ENCODE results near the gene TEX51.

Gene TEX51

GRCh38 chr2:126858436-126858835, 40.3 kb upstream of the TEX51 start:
- WGBS, 2 experiments, result 86 to 88% methylated on average over 3 of the region's 3 CpGs
- no peak overlapping the region for H3K27ac ChIP-seq (ENCODE audit: insufficient read depth, low read depth, low read length, poor library complexity, severe bottlenecking)
- H3K9me3 ChIP-seq (ENCODE audit: control insufficient read depth, low read length), result no peaks in the 10 kb centered on the region
- H3K4me3 ChIP-seq (ENCODE audit: insufficient read depth, low read depth, low read length), result no peak overlapping the region
- H3K36me3 ChIP-seq (ENCODE audit: control insufficient read depth, insufficient read depth, low read length), result no peaks in the 10 kb centered on the region
- no peaks in the 10 kb centered on the region for H3K27me3 ChIP-seq (ENCODE audit: control insufficient read depth, insufficient read depth, low read length, poor library complexity, severe bottlenecking)
- H3K4me1 ChIP-seq (ENCODE audit: control insufficient read depth, insufficient read depth, low read length), result peaks cover 12% of the 10 kb centered on the region

DNA sequence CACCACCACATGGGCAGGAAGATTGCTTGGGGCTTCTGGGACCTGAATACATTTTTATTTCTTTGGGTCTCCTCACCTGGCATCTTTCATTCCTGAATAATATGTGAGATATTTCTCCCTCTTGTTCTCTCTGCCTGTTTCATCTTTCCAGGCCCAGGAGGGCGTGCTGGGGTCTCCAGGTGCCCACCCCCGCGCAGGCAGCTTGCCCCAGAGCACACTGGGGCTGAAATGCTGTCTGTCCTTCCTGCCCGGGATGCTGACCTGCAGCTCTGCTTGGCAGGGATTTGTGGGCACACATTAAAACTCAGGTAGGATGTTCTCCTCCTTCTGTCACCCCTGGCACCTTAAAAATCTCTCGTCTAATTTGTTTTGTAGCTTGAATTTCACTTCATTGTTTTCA, 39.7 kb upstream of the TEX51 start:
- 69 to 71% methylated on average over 5 of the region's 5 CpGs for whole genome bisulfite sequencing, 2 experiments
- peaks cover 12% of the 10 kb centered on the region for H3K4me1 ChIP-seq (ENCODE audit: control insufficient read depth, insufficient read depth, low read length)
- H3K9me3 ChIP-seq (ENCODE audit: control insufficient read depth, low read length), result no peaks in the 10 kb centered on the region
- H3K4me3 ChIP-seq (ENCODE audit: insufficient read depth, low read depth, low read length), result no peak overlapping the region
- no peaks in the 10 kb centered on the region for H3K36me3 ChIP-seq (ENCODE audit: control insufficient read depth, insufficient read depth, low read length)
- no peak overlapping the region for H3K27ac ChIP-seq (ENCODE audit: insufficient read depth, low read depth, low read length, poor library complexity, severe bottlenecking)
- H3K27me3 ChIP-seq (ENCODE audit: control insufficient read depth, insufficient read depth, low read length, poor library complexity, severe bottlenecking), result no peaks in the 10 kb centered on the region

GRCh38 chr2:126859631-126860030, 39.1 kb upstream of the TEX51 start:
- Histone ChIP-seq H3K27ac (ENCODE audit: insufficient read depth, low read depth, low read length, poor library complexity, severe bottlenecking) (no peak overlapping the region), H3K4me1 (ENCODE audit: control insufficient read depth, insufficient read depth, low read length) (peaks cover 12% of the 10 kb centered on the region), H3K9me3 (ENCODE audit: control insufficient read depth, low read length) (no peaks in the 10 kb centered on the region), H3K27me3 (ENCODE audit: control insufficient read depth, insufficient read depth, low read length, poor library complexity, severe bottlenecking) (no peaks in the 10 kb centered on the region), H3K36me3 (ENCODE audit: control insufficient read depth, insufficient read depth, low read length) (no peaks in the 10 kb centered on the region), H3K4me3 (ENCODE audit: insufficient read depth, low read depth, low read length) (no peak overlapping the region)

DNA sequence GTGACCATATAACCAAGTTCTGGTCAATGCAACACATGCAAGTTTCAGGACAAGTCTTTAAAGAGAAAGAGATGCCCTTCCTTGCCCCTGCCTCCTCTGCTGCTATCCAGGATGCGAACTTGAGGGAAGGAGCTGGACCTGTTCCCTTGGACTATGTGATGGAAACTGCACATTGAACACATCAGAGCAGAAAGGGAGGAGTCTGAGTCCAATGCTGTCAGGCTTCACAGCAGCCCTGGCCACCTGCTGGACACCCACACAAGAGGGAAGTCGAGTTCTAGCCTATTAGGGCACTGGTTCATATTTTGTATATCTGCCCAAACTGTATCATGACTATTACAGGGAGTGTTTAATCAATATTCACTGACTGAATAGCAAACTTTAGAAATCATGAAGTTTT, 38.3 kb upstream of the TEX51 start:
- H3K9me3 ChIP-seq (ENCODE audit: control insufficient read depth, low read length), result no peaks in the 10 kb centered on the region
- H3K4me1 ChIP-seq (ENCODE audit: control insufficient read depth, insufficient read depth, low read length), result peaks cover 12% of the 10 kb centered on the region
- H3K27ac ChIP-seq (ENCODE audit: insufficient read depth, low read depth, low read length, poor library complexity, severe bottlenecking), result no peak overlapping the region
- H3K36me3 ChIP-seq (ENCODE audit: control insufficient read depth, insufficient read depth, low read length), result no peaks in the 10 kb centered on the region
- H3K27me3 ChIP-seq (ENCODE audit: control insufficient read depth, insufficient read depth, low read length, poor library complexity, severe bottlenecking), result no peaks in the 10 kb centered on the region
- 78 to 93% methylated on average over 2 of the region's 2 CpGs for WGBS, 2 experiments
- no peak overlapping the region for H3K4me3 ChIP-seq (ENCODE audit: insufficient read depth, low read depth, low read length)

GRCh38 chr2:126862730-126863129, 36.0 kb upstream of the TEX51 start:
- WGBS, 2 experiments, result 91 to 94% methylated on average over 1 of the region's 1 CpG
- H3K36me3 ChIP-seq (ENCODE audit: control insufficient read depth, insufficient read depth, low read length), result no peaks in the 10 kb centered on the region
- no peaks in the 10 kb centered on the region for H3K27me3 ChIP-seq (ENCODE audit: control insufficient read depth, insufficient read depth, low read length, poor library complexity, severe bottlenecking)
- H3K4me1 ChIP-seq (ENCODE audit: control insufficient read depth, insufficient read depth, low read length), result peaks cover 12% of the 10 kb centered on the region
- no peaks in the 10 kb centered on the region for H3K9me3 ChIP-seq (ENCODE audit: control insufficient read depth, low read length)
- no peak overlapping the region for H3K4me3 ChIP-seq (ENCODE audit: insufficient read depth, low read depth, low read length)
- no peak overlapping the region for H3K27ac ChIP-seq (ENCODE audit: insufficient read depth, low read depth, low read length, poor library complexity, severe bottlenecking)

DNA sequence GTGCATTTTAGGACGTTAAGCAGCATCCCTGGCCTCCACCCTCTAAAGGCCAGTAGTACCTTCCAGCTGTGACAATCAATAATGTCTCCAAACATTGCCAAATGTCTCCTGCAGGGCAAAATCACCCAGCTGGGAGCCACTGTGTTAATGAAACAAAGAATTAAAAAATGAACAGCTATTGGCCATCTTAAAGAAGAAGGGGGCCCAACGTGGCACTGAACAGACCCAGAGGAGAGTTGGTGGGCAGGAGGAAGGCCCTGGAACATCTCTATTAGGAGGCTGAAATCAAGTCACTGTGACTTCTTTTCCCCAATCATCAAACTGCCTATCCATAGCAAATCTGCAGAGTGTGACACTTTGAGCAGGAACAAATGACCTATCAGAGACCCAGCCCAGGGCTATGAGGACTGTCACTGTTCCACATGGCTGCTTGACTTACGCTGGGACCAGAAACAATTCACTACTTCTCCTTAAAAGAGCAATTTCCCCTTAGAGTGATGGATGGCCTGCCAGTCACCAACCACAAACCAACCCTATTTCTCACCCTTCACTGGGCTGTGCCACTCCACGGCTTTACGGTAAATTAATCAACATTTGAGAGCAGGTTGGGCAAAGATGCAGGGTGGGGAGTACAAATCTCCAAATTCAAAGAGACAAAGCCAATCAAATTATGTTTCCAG, 35.2 kb upstream of the TEX51 start:
- peaks cover 8% of the 10 kb centered on the region for H3K4me1 ChIP-seq (ENCODE audit: control insufficient read depth, insufficient read depth, low read length)
- 83 to 87% methylated on average over 5 of the region's 5 CpGs for WGBS, 2 experiments
- H3K27ac ChIP-seq (ENCODE audit: insufficient read depth, low read depth, low read length, poor library complexity, severe bottlenecking), result no peak overlapping the region
- H3K27me3 ChIP-seq (ENCODE audit: control insufficient read depth, insufficient read depth, low read length, poor library complexity, severe bottlenecking), result no peaks in the 10 kb centered on the region
- H3K9me3 ChIP-seq (ENCODE audit: control insufficient read depth, low read length), result no peaks in the 10 kb centered on the region
- H3K4me3 ChIP-seq (ENCODE audit: insufficient read depth, low read depth, low read length), result no peak overlapping the region
- no peaks in the 10 kb centered on the region for H3K36me3 ChIP-seq (ENCODE audit: control insufficient read depth, insufficient read depth, low read length)

GRCh38 chr2:126864861-126865260, 33.8 kb upstream of the TEX51 start:
- 83 to 100% methylated on average over 3 of the region's 3 CpGs for WGBS, 2 experiments

DNA sequence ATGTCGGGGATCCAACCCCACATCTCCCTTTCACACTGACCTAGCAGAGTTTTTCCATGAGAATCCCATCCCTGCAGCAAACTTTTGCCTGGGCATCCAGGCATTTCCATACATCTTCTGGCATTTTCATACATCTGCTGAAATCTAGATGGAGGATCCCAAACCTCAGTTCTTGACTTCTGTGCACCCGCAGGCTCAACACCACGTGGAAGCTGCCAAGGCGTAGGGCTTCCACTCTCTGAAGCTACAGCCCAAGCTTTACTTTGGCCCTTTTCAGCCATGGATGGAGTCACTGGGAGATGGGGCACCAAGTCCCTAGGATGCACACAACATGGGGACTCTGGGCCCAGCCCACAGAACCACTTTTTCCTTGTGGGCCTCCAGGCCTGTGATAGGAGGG, 32.2 kb upstream of the TEX51 start:
- H3K27me3 ChIP-seq (ENCODE audit: control insufficient read depth, insufficient read depth, low read length, poor library complexity, severe bottlenecking), result no peaks in the 10 kb centered on the region
- H3K27ac ChIP-seq (ENCODE audit: insufficient read depth, low read depth, low read length, poor library complexity, severe bottlenecking), result no peak overlapping the region
- peaks cover 6% of the 10 kb centered on the region for H3K4me1 ChIP-seq (ENCODE audit: control insufficient read depth, insufficient read depth, low read length)
- WGBS, 2 experiments, result 90 to 93% methylated on average over 4 of the region's 4 CpGs
- H3K4me3 ChIP-seq (ENCODE audit: insufficient read depth, low read depth, low read length), result no peak overlapping the region
- H3K9me3 ChIP-seq (ENCODE audit: control insufficient read depth, low read length), result no peaks in the 10 kb centered on the region
- no peaks in the 10 kb centered on the region for H3K36me3 ChIP-seq (ENCODE audit: control insufficient read depth, insufficient read depth, low read length)

More at GRCh38 chr2:126864861-126865260, 33.8 kb upstream of the TEX51 start:
- Histone ChIP-seq H3K4me3 (ENCODE audit: insufficient read depth, low read depth, low read length) (no peak overlapping the region), H3K27me3 (ENCODE audit: control insufficient read depth, insufficient read depth, low read length, poor library complexity, severe bottlenecking) (no peaks in the 10 kb centered on the region), H3K9me3 (ENCODE audit: control insufficient read depth, low read length) (no peaks in the 10 kb centered on the region), H3K4me1 (ENCODE audit: control insufficient read depth, insufficient read depth, low read length) (peaks cover 6% of the 10 kb centered on the region), H3K36me3 (ENCODE audit: control insufficient read depth, insufficient read depth, low read length) (no peaks in the 10 kb centered on the region), H3K27ac (ENCODE audit: insufficient read depth, low read depth, low read length, poor library complexity, severe bottlenecking) (no peak overlapping the region)

GRCh38 chr2:126874961-126875360, 23.7 kb upstream of the TEX51 start:
- Histone ChIP-seq H3K27ac (ENCODE audit: insufficient read depth, low read depth, low read length, poor library complexity, severe bottlenecking) (no peak overlapping the region), H3K4me1 (ENCODE audit: control insufficient read depth, insufficient read depth, low read length) (no peaks in the 10 kb centered on the region), H3K4me3 (ENCODE audit: insufficient read depth, low read depth, low read length) (no peak overlapping the region), H3K36me3 (ENCODE audit: control insufficient read depth, insufficient read depth, low read length) (no peaks in the 10 kb centered on the region), H3K9me3 (ENCODE audit: control insufficient read depth, low read length) (no peaks in the 10 kb centered on the region), H3K27me3 (ENCODE audit: control insufficient read depth, insufficient read depth, low read length, poor library complexity, severe bottlenecking) (no peaks in the 10 kb centered on the region)
- WGBS, 2 experiments, result 88 to 91% methylated on average over 3 of the region's 3 CpGs

DNA sequence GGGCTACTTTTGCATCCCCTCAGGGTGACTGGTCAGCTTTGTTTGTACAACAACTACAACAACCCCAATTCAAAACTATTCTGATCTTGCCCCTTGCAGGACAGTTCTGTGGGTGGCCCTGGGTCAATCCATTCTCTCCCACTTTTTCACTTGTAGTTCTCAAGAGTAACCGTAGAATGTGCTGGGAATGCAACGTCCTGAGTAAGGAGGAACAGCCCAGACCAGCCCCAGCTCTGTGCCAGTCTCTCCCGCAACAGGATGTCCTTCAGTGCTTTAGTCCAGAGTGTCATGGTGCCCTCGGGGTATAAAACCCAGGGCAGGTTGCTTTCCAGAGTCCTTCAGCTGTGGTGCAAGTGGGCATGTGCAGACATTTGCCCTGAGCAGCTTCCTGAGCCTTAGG, 22.1 kb upstream of the TEX51 start:
- Histone ChIP-seq H3K36me3 (ENCODE audit: control insufficient read depth, insufficient read depth, low read length) (no peaks in the 10 kb centered on the region), H3K4me3 (ENCODE audit: insufficient read depth, low read depth, low read length) (no peak overlapping the region), H3K27me3 (ENCODE audit: control insufficient read depth, insufficient read depth, low read length, poor library complexity, severe bottlenecking) (no peaks in the 10 kb centered on the region), H3K9me3 (ENCODE audit: control insufficient read depth, low read length) (no peaks in the 10 kb centered on the region), H3K4me1 (ENCODE audit: control insufficient read depth, insufficient read depth, low read length) (no peaks in the 10 kb centered on the region), H3K27ac (ENCODE audit: insufficient read depth, low read depth, low read length, poor library complexity, severe bottlenecking) (no peak overlapping the region)
- 88% methylated on average over 4 of the region's 4 CpGs for WGBS, 2 experiments

- H3K27ac ChIP-seq (ENCODE audit: insufficient read depth, low read depth, low read length, poor library complexity, severe bottlenecking), result no peak overlapping the region
- no peak overlapping the region for H3K4me3 ChIP-seq (ENCODE audit: insufficient read depth, low read depth, low read length)
- H3K4me1 ChIP-seq (ENCODE audit: control insufficient read depth, insufficient read depth, low read length), result no peaks in the 10 kb centered on the region
- no peaks in the 10 kb centered on the region for H3K36me3 ChIP-seq (ENCODE audit: control insufficient read depth, insufficient read depth, low read length)
- WGBS, 2 experiments, result 91 to 92% methylated on average over 5 of the region's 5 CpGs
- no peaks in the 10 kb centered on the region for H3K27me3 ChIP-seq (ENCODE audit: control insufficient read depth, insufficient read depth, low read length, poor library complexity, severe bottlenecking)
- no peaks in the 10 kb centered on the region for H3K9me3 ChIP-seq (ENCODE audit: control insufficient read depth, low read length)
Measured at GRCh38 chr2:126877041-126877440, 21.6 kb upstream of the TEX51 start.

Measured in ectodermal cell (in vitro differentiated cells).